Measurements from ENCODE around the gene POLR2C.
A peak's percentile ranks its signal among the peaks of the same experiment; 100 is the strongest.

Gene POLR2C

GRCh38 chr16:57478396-57479204, 16.1 kb downstream of the POLR2C start:
- Histone ChIP-seq H3K9me3 (ENCODE audit: control insufficient read depth in 1 of 2, low read length in 2 of 2) (no peaks in the 10 kb centered on the region), H3K4me1 (ENCODE audit: control insufficient read depth in 1 of 2, insufficient read depth in 2 of 2, low read length in 2 of 2) (peaks cover 35 to 45% of the 10 kb centered on the region in 2 donors), H3K4me3 (ENCODE audit: low read depth in 1 of 2, low read length in 2 of 2) (peak overlapping the region; percentile 73 to 74), H3K36me3 (ENCODE audit: control insufficient read depth in 1 of 2, insufficient read depth in 2 of 2, low read length in 2 of 2) (peaks cover 17 to 28% of the 10 kb centered on the region in 2 donors), H3K9ac (ENCODE audit: low read depth in 1 of 2, low read length in 2 of 2) (peak overlapping the region; percentile 36 to 54), H3K27me3 (ENCODE audit: control insufficient read depth in 1 of 2, insufficient read depth in 2 of 2, low read length in 2 of 2) (no peaks in the 10 kb centered on the region), H3K27ac (ENCODE audit: low read depth, low read length) (no peak overlapping the region)

- Histone ChIP-seq H3K4me1 (ENCODE audit: control insufficient read depth in 1 of 2, insufficient read depth in 2 of 2, low read length in 2 of 2) (peaks cover 42 to 53% of the 10 kb centered on the region in 2 donors), H3K9me3 (ENCODE audit: control insufficient read depth in 1 of 2, low read length in 2 of 2) (no peaks in the 10 kb centered on the region), H3K9ac (ENCODE audit: low read depth in 1 of 2, low read length in 2 of 2) (peak overlapping the region; percentile 36 to 54), H3K4me3 (ENCODE audit: low read depth in 1 of 2, low read length in 2 of 2) (peak overlapping the region; percentile 73 to 74), H3K27me3 (ENCODE audit: control insufficient read depth in 1 of 2, insufficient read depth in 2 of 2, low read length in 2 of 2) (no peaks in the 10 kb centered on the region), H3K36me3 (ENCODE audit: control insufficient read depth in 1 of 2, insufficient read depth in 2 of 2, low read length in 2 of 2) (peaks cover 11 to 20% of the 10 kb centered on the region in 2 donors), H3K27ac (ENCODE audit: low read depth, low read length) (no peak overlapping the region)
These were observed 16.9 kb downstream of the POLR2C start for GRCh38 chr16:57479205-57479975.

GRCh38 chr16:57479976-57480753, 17.7 kb downstream of the POLR2C start:
- Histone ChIP-seq H3K27me3 (ENCODE audit: control insufficient read depth in 1 of 2, insufficient read depth in 2 of 2, low read length in 2 of 2) (no peaks in the 10 kb centered on the region), H3K4me3 (ENCODE audit: low read depth in 1 of 2, low read length in 2 of 2) (peak overlapping the region; percentile 73 to 74), H3K9ac (ENCODE audit: low read depth in 1 of 2, low read length in 2 of 2) (peak overlapping the region; percentile 35 to 36), H3K36me3 (ENCODE audit: control insufficient read depth in 1 of 2, insufficient read depth in 2 of 2, low read length in 2 of 2) (peaks cover 7 to 14% of the 10 kb centered on the region in 2 donors), H3K9me3 (ENCODE audit: control insufficient read depth in 1 of 2, low read length in 2 of 2) (no peaks in the 10 kb centered on the region), H3K27ac (ENCODE audit: low read depth, low read length) (peak overlapping the region; percentile 41), H3K4me1 (ENCODE audit: control insufficient read depth in 1 of 2, insufficient read depth in 2 of 2, low read length in 2 of 2) (peaks cover 50 to 61% of the 10 kb centered on the region in 2 donors)

- H3K36me3 ChIP-seq (ENCODE audit: control insufficient read depth in 1 of 2, insufficient read depth in 2 of 2, low read length in 2 of 2): peaks cover 6 to 11% of the 10 kb centered on the region in 2 donors
These were observed 18.3 kb downstream of the POLR2C start for GRCh38 chr16:57480754-57481230.

GRCh38 chr16:57481421-57481820, 18.9 kb downstream of the POLR2C start:
- Histone ChIP-seq H3K27me3 (ENCODE audit: control insufficient read depth in 1 of 2, insufficient read depth in 2 of 2, low read length in 2 of 2) (no peaks in the 10 kb centered on the region), H3K4me3 (ENCODE audit: low read depth in 1 of 2, low read length in 2 of 2) (no peak overlapping the region), H3K36me3 (ENCODE audit: control insufficient read depth in 1 of 2, insufficient read depth in 2 of 2, low read length in 2 of 2) (peaks cover 3 to 6% of the 10 kb centered on the region in 2 donors), H3K4me1 (ENCODE audit: control insufficient read depth in 1 of 2, insufficient read depth in 2 of 2, low read length in 2 of 2) (peaks cover 53 to 56% of the 10 kb centered on the region in 2 donors), H3K9me3 (ENCODE audit: control insufficient read depth in 1 of 2, low read length in 2 of 2) (no peaks in the 10 kb centered on the region), H3K9ac (ENCODE audit: low read depth in 1 of 2, low read length in 2 of 2) (no peak overlapping the region), H3K27ac (ENCODE audit: low read depth, low read length) (no peak overlapping the region)

More at GRCh38 chr16:57480754-57481230, 18.3 kb downstream of the POLR2C start:
- H3K9ac ChIP-seq (ENCODE audit: low read depth in 1 of 2, low read length in 2 of 2): peak overlapping the region in 1 of 2 donors; percentile 35
- H3K4me1 ChIP-seq (ENCODE audit: control insufficient read depth in 1 of 2, insufficient read depth in 2 of 2, low read length in 2 of 2): peaks cover 56 to 61% of the 10 kb centered on the region in 2 donors
- no peaks in the 10 kb centered on the region for H3K9me3 ChIP-seq (ENCODE audit: control insufficient read depth in 1 of 2, low read length in 2 of 2)
- H3K4me3 ChIP-seq (ENCODE audit: low read depth in 1 of 2, low read length in 2 of 2): peak overlapping the region in 1 of 2 donors; percentile 35
- H3K27me3 ChIP-seq (ENCODE audit: control insufficient read depth in 1 of 2, insufficient read depth in 2 of 2, low read length in 2 of 2): no peaks in the 10 kb centered on the region
- peak overlapping the region; percentile 41 for H3K27ac ChIP-seq (ENCODE audit: low read depth, low read length)

- no peak overlapping the region for H3K4me3 ChIP-seq (ENCODE audit: low read depth in 1 of 2, low read length in 2 of 2)
- H3K36me3 ChIP-seq (ENCODE audit: control insufficient read depth in 1 of 2, insufficient read depth in 2 of 2, low read length in 2 of 2): peaks cover under 1 to 3% of the 10 kb centered on the region in 2 donors
- H3K9me3 ChIP-seq (ENCODE audit: control insufficient read depth in 1 of 2, low read length in 2 of 2): no peaks in the 10 kb centered on the region
- H3K27me3 ChIP-seq (ENCODE audit: control insufficient read depth in 1 of 2, insufficient read depth in 2 of 2, low read length in 2 of 2): no peaks in the 10 kb centered on the region
- H3K27ac ChIP-seq (ENCODE audit: low read depth, low read length): no peak overlapping the region
- peaks cover 53% of the 10 kb centered on the region in 2 donors for H3K4me1 ChIP-seq (ENCODE audit: control insufficient read depth in 1 of 2, insufficient read depth in 2 of 2, low read length in 2 of 2)
- H3K9ac ChIP-seq (ENCODE audit: low read depth in 1 of 2, low read length in 2 of 2): no peak overlapping the region
These were observed 20.5 kb downstream of the POLR2C start for GRCh38 chr16:57482845-57483545.

GRCh38 chr16:57483725-57484514, 21.4 kb downstream of the POLR2C start:
- Histone ChIP-seq H3K9me3 (ENCODE audit: control insufficient read depth in 1 of 2, low read length in 2 of 2) (no peaks in the 10 kb centered on the region), H3K27me3 (ENCODE audit: control insufficient read depth in 1 of 2, insufficient read depth in 2 of 2, low read length in 2 of 2) (no peaks in the 10 kb centered on the region), H3K4me3 (ENCODE audit: low read depth in 1 of 2, low read length in 2 of 2) (peak overlapping the region; percentile 21 to 75), H3K4me1 (ENCODE audit: control insufficient read depth in 1 of 2, insufficient read depth in 2 of 2, low read length in 2 of 2) (peaks cover 44 to 45% of the 10 kb centered on the region in 2 donors), H3K36me3 (ENCODE audit: control insufficient read depth in 1 of 2, insufficient read depth in 2 of 2, low read length in 2 of 2) (no peaks in the 10 kb centered on the region), H3K27ac (ENCODE audit: low read depth, low read length) (no peak overlapping the region), H3K9ac (ENCODE audit: low read depth in 1 of 2, low read length in 2 of 2) (peak overlapping the region; percentile 18 to 26)

- peaks cover 39 to 40% of the 10 kb centered on the region in 2 donors for H3K4me1 ChIP-seq (ENCODE audit: control insufficient read depth in 1 of 2, insufficient read depth in 2 of 2, low read length in 2 of 2)
- no peaks in the 10 kb centered on the region for H3K27me3 ChIP-seq (ENCODE audit: control insufficient read depth in 1 of 2, insufficient read depth in 2 of 2, low read length in 2 of 2)
- H3K9me3 ChIP-seq (ENCODE audit: control insufficient read depth in 1 of 2, low read length in 2 of 2): no peaks in the 10 kb centered on the region
- peak overlapping the region; percentile 60 to 80 for H3K9ac ChIP-seq (ENCODE audit: low read depth in 1 of 2, low read length in 2 of 2)
- no peak overlapping the region for H3K27ac ChIP-seq (ENCODE audit: low read depth, low read length)
- no peaks in the 10 kb centered on the region for H3K36me3 ChIP-seq (ENCODE audit: control insufficient read depth in 1 of 2, insufficient read depth in 2 of 2, low read length in 2 of 2)
- H3K4me3 ChIP-seq (ENCODE audit: low read depth in 1 of 2, low read length in 2 of 2): peak overlapping the region; percentile 75 to 80
These were observed 22.1 kb downstream of the POLR2C start for GRCh38 chr16:57484515-57485005.
